ENCODE measurements around the gene SLC7A9.
"Not testable (repeated sequence)": the region's sequence is repeated elsewhere in the genome, so short reads cannot be mapped to it uniquely, and the experiment has no call there.

Gene SLC7A9

DNA sequence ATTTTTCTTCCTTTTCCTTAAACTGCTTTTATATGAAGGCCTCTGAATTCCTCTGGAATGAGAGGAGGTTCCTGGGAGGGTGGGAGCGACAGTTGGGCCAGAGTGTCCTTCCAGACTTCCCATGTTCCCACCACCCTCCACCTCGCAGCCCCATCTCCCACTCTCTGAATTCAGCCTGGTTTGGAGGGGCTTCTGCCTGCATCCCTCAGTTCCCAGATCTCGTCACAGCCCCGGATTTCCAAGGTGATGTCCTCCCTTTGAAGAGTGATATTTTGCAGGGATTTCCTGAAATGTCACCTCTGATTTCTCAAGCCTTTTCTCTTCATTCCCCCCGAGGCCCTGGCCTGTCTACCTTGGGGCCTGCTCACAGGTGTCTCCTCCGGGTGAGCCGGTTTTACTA is 16.7 kb upstream of the SLC7A9 start:
- intact Hi-C loops (cut with DNase I): no loop called here
- peak in 1 of 10 donors; percentile 28 for DNase-seq

GRCh38 chr19:32885255-32885654 is 15.7 kb upstream of the SLC7A9 start:
- intact Hi-C loops (cut with DNase I): not testable (repeated sequence)
- DNase-seq: peak in 1 of 10 donors; percentile 35

DNA sequence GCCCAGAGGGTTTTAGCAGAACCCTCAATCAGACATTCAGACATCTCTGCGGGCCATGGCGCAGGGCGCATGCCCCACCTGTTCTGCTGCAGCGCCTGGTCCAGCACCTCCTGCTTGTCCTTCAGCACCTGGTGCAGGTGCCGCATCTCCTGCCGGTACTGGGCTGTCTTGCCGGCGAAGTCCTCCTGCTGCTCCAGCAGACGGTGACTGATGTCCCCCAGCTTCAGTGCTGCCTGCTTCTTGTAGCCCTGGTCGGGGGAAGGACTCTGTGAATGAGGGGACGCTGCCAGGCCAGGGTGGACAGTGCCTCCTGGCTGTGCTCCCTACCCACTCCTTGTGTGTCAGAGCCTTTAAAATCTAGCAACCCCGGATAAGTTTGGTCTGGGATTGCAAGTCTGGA is 12.2 kb upstream of the SLC7A9 start:
- peak in 1 of 10 donors; percentile 55 for DNase-seq
- intact Hi-C loops (cut with DNase I): no loop called here

- DNase-seq: no peak
- intact Hi-C loops (cut with DNase I): no loop called here
Observed at GRCh38 chr19:32880622-32881021, 11.1 kb upstream of the SLC7A9 start.

GRCh38 chr19:32879741-32880140 is 10.2 kb upstream of the SLC7A9 start:
- intact Hi-C loops (cut with DNase I): no loop called here
- DNase-seq: peak in 1 of 10 donors; percentile 57

- peak in 1 of 10 donors; percentile 51 for DNase-seq
- intact Hi-C loops (cut with DNase I): no loop called here
Observed at GRCh38 chr19:32878988-32879387, 9.4 kb upstream of the SLC7A9 start.

DNA sequence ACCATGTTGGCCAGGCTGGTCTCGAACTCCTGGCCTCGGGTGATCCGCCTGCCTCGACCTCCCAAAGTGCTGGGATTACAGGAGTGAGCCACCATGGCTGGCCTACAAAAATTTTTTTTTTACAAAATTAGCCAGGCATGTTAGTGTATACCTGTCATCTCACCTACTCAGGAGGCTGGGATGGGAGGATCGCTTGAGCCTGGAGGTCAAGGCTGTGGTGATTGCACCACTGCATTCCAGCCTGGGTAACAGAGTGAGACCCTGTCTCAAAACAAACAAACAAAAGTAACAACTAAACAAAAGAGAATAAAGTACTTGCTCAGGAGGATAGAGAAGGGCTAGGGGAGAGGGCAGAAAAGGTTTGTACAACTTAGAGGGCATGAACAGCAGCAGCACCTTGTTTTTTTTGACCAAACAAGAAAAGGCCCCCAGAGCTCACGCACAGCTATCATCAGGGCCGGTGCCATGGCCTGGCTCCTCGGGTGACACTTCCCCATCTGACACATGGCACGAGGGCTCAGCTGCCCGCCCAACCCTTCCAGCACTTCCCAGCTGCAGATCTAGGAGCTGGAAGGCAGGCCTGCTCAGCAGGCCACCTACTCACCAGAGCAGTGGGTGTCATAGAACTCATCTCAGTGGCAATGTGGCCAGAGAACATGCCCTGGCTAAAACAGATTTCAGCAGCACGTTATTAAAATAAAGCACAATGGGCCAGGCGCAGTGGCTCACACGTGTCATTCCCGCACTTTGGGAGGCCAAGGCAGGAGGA is 8.6 kb upstream of the SLC7A9 start:
- DNase-seq: peak in 1 of 10 donors; percentile 77
- intact Hi-C loops (cut with DNase I): no loop called here

- DNase-seq: peak in 1 of 10 donors; percentile 30
- intact Hi-C loops (cut with DNase I): no loop called here
Observed at GRCh38 chr19:32877323-32877912, 7.9 kb upstream of the SLC7A9 start.

GRCh38 chr19:32876919-32877285 is 7.3 kb upstream of the SLC7A9 start:
- intact Hi-C loops (cut with DNase I): no loop called here
- peak in 1 of 10 donors; percentile 35 for DNase-seq

GRCh38 chr19:32876236-32876918 is 6.8 kb upstream of the SLC7A9 start:
- intact Hi-C loops (cut with DNase I): no loop called here
- DNase-seq: peak in 1 of 10 donors; percentile 45

DNA sequence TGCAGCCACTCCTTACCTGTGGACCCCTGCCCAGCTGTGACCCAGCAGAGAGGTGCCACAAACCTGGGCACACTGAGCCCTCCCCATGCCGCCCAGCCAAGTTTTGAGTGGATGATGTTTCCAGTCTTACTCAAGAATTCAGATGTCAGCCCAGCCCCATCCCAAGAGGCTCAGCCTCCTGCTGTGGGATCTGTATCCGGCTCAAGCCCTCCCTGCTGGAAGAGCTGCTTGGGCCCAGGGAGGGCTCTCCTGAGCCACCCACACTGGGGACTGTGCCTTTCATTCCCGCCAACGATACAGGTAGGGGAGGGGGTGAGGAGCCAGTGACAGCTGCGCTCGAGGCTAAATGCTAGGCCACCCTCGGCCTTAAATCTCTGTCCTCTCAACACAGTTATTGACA is 5.9 kb upstream of the SLC7A9 start:
- intact Hi-C loops (cut with DNase I): no loop called here
- peak in 1 of 10 donors; percentile 67 for DNase-seq

DNA sequence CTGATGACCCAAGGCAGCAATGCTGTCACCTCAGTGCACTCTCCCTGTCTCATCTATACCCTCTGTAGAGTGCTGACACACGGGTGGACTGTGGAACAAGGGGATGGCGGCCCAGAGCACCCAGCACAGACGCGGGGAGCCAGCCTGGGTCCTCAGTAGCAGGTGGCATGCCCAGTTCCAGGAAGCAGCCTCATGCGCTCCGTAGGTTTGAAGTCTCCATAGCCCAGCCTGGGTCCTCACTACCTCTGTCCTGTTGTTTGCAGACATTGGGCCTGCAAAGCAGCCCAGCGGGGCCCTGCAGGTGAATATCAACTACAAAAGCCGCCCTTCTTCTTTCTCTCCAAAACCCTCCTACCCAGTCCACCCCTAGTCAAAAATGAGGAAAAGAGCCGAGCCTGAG is 5.0 kb upstream of the SLC7A9 start:
- DNase-seq: peak in 1 of 10 donors; percentile 43
- intact Hi-C loops (cut with DNase I): no loop called here

DNA sequence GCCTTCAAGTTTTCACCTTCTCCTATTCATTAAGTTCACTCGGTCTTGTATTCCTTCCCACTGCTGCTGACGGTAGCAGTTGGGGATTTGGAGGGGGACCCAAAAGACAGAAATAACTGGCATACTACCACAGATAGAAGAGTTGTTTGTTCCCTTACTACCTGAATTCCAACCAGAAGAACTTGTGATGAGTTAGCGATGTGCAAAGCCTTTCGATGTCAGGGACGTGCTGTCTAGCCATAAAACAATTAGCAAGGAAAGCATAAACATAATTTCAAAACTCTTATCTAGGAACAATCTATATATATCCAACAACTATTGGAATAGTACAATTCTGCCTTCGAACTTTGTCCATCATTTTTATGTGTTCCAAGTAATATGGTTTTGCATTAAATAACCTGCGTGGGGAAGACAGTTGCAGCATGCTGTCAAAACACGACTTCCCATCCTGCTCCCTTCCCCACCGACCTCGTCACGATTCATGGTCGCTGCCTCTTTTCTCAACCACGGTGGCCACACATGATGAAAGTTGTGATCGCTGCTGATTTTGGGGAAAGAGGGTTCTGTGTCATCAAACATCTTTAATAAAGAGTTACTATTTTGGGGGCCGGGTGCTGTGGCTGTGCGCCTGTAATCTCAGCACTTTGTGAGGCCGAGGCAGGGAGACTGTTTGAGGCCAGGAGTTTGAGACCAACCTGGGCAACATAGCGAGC is 3.8 kb upstream of the SLC7A9 start:
- DNase-seq: peak in 1 of 10 donors; percentile 24
- intact Hi-C loops (cut with DNase I): no loop called here

DNA sequence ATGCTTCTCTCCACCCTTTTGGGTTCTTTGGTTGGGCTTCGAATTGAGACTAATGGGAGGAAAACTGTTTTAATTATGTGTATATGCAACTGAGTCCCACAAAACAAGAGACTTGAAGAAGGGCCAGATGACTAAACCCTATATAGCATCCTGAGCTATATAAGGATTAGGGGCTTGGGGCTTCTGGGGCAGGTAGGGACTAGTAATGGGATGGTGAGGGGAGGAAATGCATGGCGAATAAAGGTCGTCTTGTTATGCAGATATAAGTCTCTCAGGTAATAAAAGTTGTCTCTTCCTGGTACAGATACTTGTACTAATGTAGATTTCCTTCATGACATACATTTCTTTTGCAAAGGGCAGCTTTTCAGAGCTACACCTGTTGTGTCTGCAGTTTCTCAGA is 2.8 kb upstream of the SLC7A9 start:
- no peak for DNase-seq
- intact Hi-C loops (cut with DNase I): no loop called here

DNA sequence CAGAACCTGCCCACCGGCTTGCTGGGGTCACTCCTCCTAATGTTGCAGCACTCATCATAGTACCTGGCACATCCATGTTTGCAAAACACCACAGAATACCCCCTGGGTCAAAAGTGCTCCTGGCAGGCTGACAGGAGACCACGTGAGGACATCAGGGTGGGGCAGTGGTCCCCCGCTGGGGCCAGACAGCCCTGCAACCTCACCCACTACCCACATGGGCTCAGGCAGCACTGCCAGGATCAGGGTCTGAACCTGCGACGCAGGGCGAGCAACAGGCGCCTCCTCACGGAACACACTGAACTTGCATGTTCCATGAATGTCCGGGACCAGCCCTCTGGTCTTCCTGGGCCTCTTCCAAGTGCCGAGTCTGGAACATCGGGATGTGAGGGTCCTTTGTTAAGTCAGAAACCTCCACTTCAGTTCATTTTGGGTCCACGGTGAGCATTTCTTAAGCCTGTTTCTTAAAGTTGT is 1.4 kb upstream of the SLC7A9 start:
- peak in 2 of 10 donors; percentile 71 to 75 for DNase-seq
- intact Hi-C loops (cut with DNase I): no loop called here

- peak in 2 of 10 donors; percentile 62 to 63 for DNase-seq
- intact Hi-C loops (cut with DNase I): no loop called here
Observed at GRCh38 chr19:32869966-32870573, 503 bp upstream of the SLC7A9 start.

GRCh38 chr19:32868206-32868950 is 1.2 kb downstream of the SLC7A9 start:
- intact Hi-C loops (cut with DNase I): no loop called here

GRCh38 chr19:32867436-32867835 is 2.1 kb downstream of the SLC7A9 start:
- DNase-seq: peak in 1 of 10 donors; percentile 34
- intact Hi-C loops (cut with DNase I): not testable (repeated sequence)

More at GRCh38 chr19:32868206-32868950, 1.2 kb downstream of the SLC7A9 start:
- peak in 1 of 10 donors; percentile 45 for DNase-seq

GRCh38 chr19:32866564-32867265 is 2.9 kb downstream of the SLC7A9 start:
- intact Hi-C loops (cut with DNase I): no loop called here
- peak in 1 of 10 donors; percentile 43 for DNase-seq
